ENCODE data around the gene PADI3. TPM values are rescaled to one million over a fixed set of nuclear protein-coding genes. Genes with fewer than 3 reads are reported as not detected.

Gene PADI3
- total and polyA plus RNA-seq, 2 of the 8 experiments (the other 6 are each of a cell fraction or from before 2014, with no cell fraction given): 0.37 to 0.94 TPM

DNA sequence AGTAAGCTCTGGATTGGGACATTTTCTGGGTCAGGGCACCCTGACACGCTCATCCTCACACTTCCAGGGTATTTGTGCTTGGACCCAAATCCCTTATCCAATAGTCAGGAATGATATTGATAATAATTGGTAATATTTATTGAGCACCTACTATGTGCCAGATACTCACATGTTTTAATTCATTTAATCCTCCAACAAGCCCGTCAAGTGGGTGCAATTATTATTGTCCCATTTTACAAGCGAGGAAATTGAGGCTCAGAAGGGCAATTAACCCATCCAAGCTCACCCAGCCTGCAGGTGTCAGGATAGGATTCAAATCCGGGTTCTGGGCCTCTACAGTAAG lies 11.4 kb upstream of the PADI3 start:
- Histone ChIP-seq H3K27me3 (replicated peaks in 1 of 4; ENCODE audit: control insufficient read depth in 3 of 4, extremely low read depth in 1 of 4, insufficient read depth in 3 of 4, low read length in 3 of 4) (no peaks in the 10 kb centered on the region; a peak in 1 of 7 replicates), H2BK12ac (ENCODE audit: low read depth, low read length) (peak overlapping the region; percentile 91; the same call in 1 of the 2 replicates), H2BK20ac (ENCODE audit: low read length) (no peak overlapping the region; the same call in 1 of the 2 replicates), H2BK15ac (ENCODE audit: low read length) (peak overlapping the region; percentile 25; the same call in 1 of the 2 replicates), H2BK5ac (ENCODE audit: low read depth, low read length) (peak overlapping the region; percentile 62; the same call in 1 of the 2 replicates), H3K4me3 (ENCODE audit: extremely low read depth in 1 of 4, insufficient read depth in 2 of 4, low read depth in 3 of 4, low read length in 4 of 4) (no peak overlapping the region), H4K20me1 (replicated peaks in 1 of 2; ENCODE audit: control insufficient read depth in 1 of 2, insufficient read depth in 2 of 2, low read length in 2 of 2) (no peaks in the 10 kb centered on the region), H3K36me3 (ENCODE audit: control insufficient read depth in 2 of 4, insufficient read depth in 4 of 4, low read length in 3 of 4) (no peaks in the 10 kb centered on the region), H3K4me1 (replicated peaks in 1 of 4; ENCODE audit: control insufficient read depth in 3 of 4, insufficient read depth in 4 of 4, low read length in 3 of 4) (peaks cover 0 to 5% (median 0%) of the 10 kb centered on the region in 4 experiments; a peak in 4 of 7 replicates), H4K91ac (replicated peaks; ENCODE audit: insufficient read length, low read length) (peak overlapping the region; percentile 46), H4K5ac (ENCODE audit: insufficient read length, low read depth, low read length) (no peak overlapping the region), H3K9ac (replicated peaks in 1 of 4; ENCODE audit: extremely low read depth in 1 of 4, low read depth in 3 of 4, low read length in 3 of 4) (no peak overlapping the region), H2BK120ac (replicated peaks; ENCODE audit: low read depth, low read length) (peak overlapping the region; percentile 16), H4K8ac (ENCODE audit: extremely low read depth, insufficient read depth, low read length) (no peak overlapping the region), H3K79me2 (ENCODE audit: control insufficient read depth in 1 of 2, insufficient read depth in 2 of 2, low read length in 2 of 2) (no peaks in the 10 kb centered on the region), H3K4ac (replicated peaks; ENCODE audit: insufficient read length, low read depth, low read length) (no peak overlapping the region), H3K27ac (ENCODE audit: low read depth, low read length) (no peak overlapping the region), H3K9me3 (ENCODE audit: insufficient read depth in 2 of 2, low read depth in 1 of 2, low read length in 1 of 2) (no peaks in the 10 kb centered on the region), H3K79me1 (ENCODE audit: low read depth, low read length) (no peaks in the 10 kb centered on the region), H3K18ac (ENCODE audit: extremely low read depth, low read length) (no peak overlapping the region), H3K14ac (ENCODE audit: insufficient read length) (no peak overlapping the region), H3K23me2 (ENCODE audit: low read depth, low read length) (no peaks in the 10 kb centered on the region), H3K56ac (replicated peaks; ENCODE audit: insufficient read length, low read depth, low read length) (no peak overlapping the region), H2AK5ac (ENCODE audit: low read depth, low read length) (no peak overlapping the region), H3K4me2 (ENCODE audit: insufficient read depth in 1 of 2, low read depth in 2 of 2, low read length in 2 of 2) (peak overlapping the region in 1 of 2 experiments; percentile 31; a peak in 1 of 4 replicates), H3K23ac (ENCODE audit: insufficient read length) (no peak overlapping the region), H2AFZ (ENCODE audit: low read length) (0 out of 2 replicates have a peak overlapping the region, but pooled peaks have one; percentile 65)
- FAIRE-seq (no peak), DNase-seq (ENCODE audit: low read depth in 1 of 2, low spot score in 2 of 2) (no peak)
- CTCF ChIA-PET (ENCODE audit: partially characterized antibody): interaction anchor here (0.6 to 11.9 kb wide), 41 partner anchors 9 to 179 kb away, joined by 3 to 339 read pairs (median 6); partner anchors contain the start of genes PADI1, PADI2, PADI3 and PADI6
- 79% methylated on average over 4 of the region's 4 CpGs; no CpG with 5 or more reads in 1 of the 2 experiments for WGBS, 2 experiments (ENCODE audit: extremely low coverage in 1 of 2, insufficient coverage in 1 of 2, insufficient read length in 1 of 2, insufficient replicate concordance in 2 of 2, low coverage in 1 of 2, low lambda C conversion rate in 2 of 2, missing lambda C conversion rate in 1 of 2)
- POLR2A ChIA-PET (ENCODE audit: partially characterized antibody): interaction anchor here (1.2 kb wide), 2 partner anchors 15 to 117 kb away, joined by 3 read pairs; no protein-coding TSS in a partner anchor
- TF ChIP-seq KDM1A (IDR thresholded peaks at IDR 0.05; ENCODE audit: borderline replicate concordance, low read length) (no peak), KDM4A (IDR thresholded peaks at IDR 0.05; ENCODE audit: low read depth, low read length, severe bottlenecking) (no peak), POLR2AphosphoS5 (IDR thresholded peaks at IDR 0.05; ENCODE audit: low read depth, low read length) (no peak), YY1 (IDR thresholded peaks at IDR 0.05; ENCODE audit: low read depth, low read length) (no peak), GABPA (IDR thresholded peaks at IDR 0.05; ENCODE audit: borderline replicate concordance, insufficient read depth, low read length) (no peak), CEBPB (IDR thresholded peaks at IDR 0.05; ENCODE audit: low read depth, low read length) (no peak), BRCA1 (IDR thresholded peaks at IDR 0.05; ENCODE audit: low read depth, low read length) (no peak), RAD21 (IDR thresholded peaks at IDR 0.05 in 1 of 2, conservative IDR thresholded peaks at IDR 0.05 in 1 of 2; ENCODE audit: low read depth in 2 of 2, low read length in 2 of 2) (no peak), BCL11A (IDR thresholded peaks at IDR 0.05; ENCODE audit: low read depth in 2 of 2, low read length in 2 of 2) (no peak), SIX5 (IDR thresholded peaks at IDR 0.05; ENCODE audit: low read depth, low read length) (no peak)
- TF ChIP-seq, protein P1, sequence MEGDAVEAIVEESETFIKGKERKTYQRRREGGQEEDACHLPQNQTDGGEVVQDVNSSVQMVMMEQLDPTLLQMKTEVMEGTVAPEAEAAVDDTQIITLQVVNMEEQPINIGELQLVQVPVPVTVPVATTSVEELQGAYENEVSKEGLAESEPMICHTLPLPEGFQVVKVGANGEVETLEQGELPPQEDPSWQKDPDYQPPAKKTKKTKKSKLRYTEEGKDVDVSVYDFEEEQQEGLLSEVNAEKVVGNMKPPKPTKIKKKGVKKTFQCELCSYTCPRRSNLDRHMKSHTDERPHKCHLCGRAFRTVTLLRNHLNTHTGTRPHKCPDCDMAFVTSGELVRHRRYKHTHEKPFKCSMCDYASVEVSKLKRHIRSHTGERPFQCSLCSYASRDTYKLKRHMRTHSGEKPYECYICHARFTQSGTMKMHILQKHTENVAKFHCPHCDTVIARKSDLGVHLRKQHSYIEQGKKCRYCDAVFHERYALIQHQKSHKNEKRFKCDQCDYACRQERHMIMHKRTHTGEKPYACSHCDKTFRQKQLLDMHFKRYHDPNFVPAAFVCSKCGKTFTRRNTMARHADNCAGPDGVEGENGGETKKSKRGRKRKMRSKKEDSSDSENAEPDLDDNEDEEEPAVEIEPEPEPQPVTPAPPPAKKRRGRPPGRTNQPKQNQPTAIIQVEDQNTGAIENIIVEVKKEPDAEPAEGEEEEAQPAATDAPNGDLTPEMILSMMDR (IDR thresholded peaks at IDR 0.05; ENCODE audit: control extremely low read depth in 1 of 3, insufficient read depth in 1 of 3, low read depth in 1 of 3, low read length in 3 of 3): no peak

Measured in H1 (cell line).